Activated CD8-positive, alpha-beta memory T cell treated with anti-CD3 and anti-CD28 coated beads, Interleukin-2, amount 50 U/mL, for 4 hours (primary cell): Measurements from ENCODE around the gene CTTNBP2NL.

Experiments used
- DNase-seq: peaks from one replicate; pipeline ENCODE4 v3.0.0-alpha.2; 2020

CTTNBP2NL gene

GRCh38 chr1:112508278-112509004, 112.4 kb downstream of the CTTNBP2NL start, which contains the start of gene WNT2B:
Gene WNT2B, plus strand, starts transcription at chr1:112508965. Its CDS starts 298 bp downstream, at chr1:112509263.
- DNase-seq: peak; percentile 54

- peak; percentile 30 for DNase-seq
These were observed 113.1 kb downstream of the CTTNBP2NL start for GRCh38 chr1:112509005-112509659.

GRCh38 chr1:112509660-112510178, 113.7 kb downstream of the CTTNBP2NL start:
- DNase-seq: no peak

- no peak for DNase-seq
These were observed 114.3 kb downstream of the CTTNBP2NL start for GRCh38 chr1:112510340-112510739.
